HepG2 (cell line): Measurements from ENCODE around the gene C2orf15. TPM values are rescaled to one million over a fixed set of nuclear protein-coding genes. Genes with fewer than 3 reads are reported as not detected.
A peak's percentile ranks its signal among the peaks of the same experiment; 100 is the strongest.

ENCODE experiments used
- AHR ChIP-seq: IDR thresholded peaks from 2 replicates; pipeline ENCODE4 v1.6.1; 2018; ENCODE audit warnings: missing genetic modification reagents, missing compliant biosample characterization
- ATRX ChIP-seq: sonication (generic); formaldehyde crosslinking; IDR thresholded peaks from 2 replicates; pipeline ENCODE4 v1.4.0; 2020; ENCODE audit warnings: missing genetic modification reagents, borderline replicate concordance
- BHLHE40 ChIP-seq: IDR thresholded peaks from 2 replicates; pipeline ENCODE4 v1.6.1; 2011; ENCODE audit warnings: low read length, improper control_type of control experiment
- GABPA ChIP-seq, 2 experiments: IDR thresholded peaks; 2 replicates each; pipeline ENCODE4 v1.6.1; 2011 to 2016; ENCODE audit warnings: low read depth in 2 of 2, low read length in 1 of 2, missing biosample characterization in 1 of 2, missing genetic modification characterization in 1 of 2
- GABPB1 ChIP-seq: IDR thresholded peaks from 2 replicates; pipeline ENCODE4 v1.6.1; 2016; ENCODE audit warnings: mild to moderate bottlenecking, missing genetic modification reagents, moderate library complexity, missing compliant biosample characterization
- NCOA5 ChIP-seq: sonication (generic); formaldehyde crosslinking; IDR thresholded peaks from 2 replicates; pipeline ENCODE4 v1.4.0; 2020; ENCODE audit warnings: missing genetic modification reagents
- RARG ChIP-seq: sonication (generic); formaldehyde crosslinking; IDR thresholded peaks from 2 replicates; pipeline ENCODE4 v1.4.0; 2020; ENCODE audit warnings: low read depth, mild to moderate bottlenecking, missing genetic modification reagents
- STAT5B ChIP-seq: sonication (generic); formaldehyde crosslinking; IDR thresholded peaks from 2 replicates; pipeline ENCODE4 v1.4.0; 2020; ENCODE audit warnings: missing genetic modification reagents
- TEF ChIP-seq: sonication (generic); formaldehyde crosslinking; IDR thresholded peaks from 2 replicates; pipeline ENCODE4 v1.5.0; 2020; ENCODE audit warnings: missing genetic modification reagents
- THAP7 ChIP-seq: sonication (generic); formaldehyde crosslinking; IDR thresholded peaks from 2 replicates; pipeline ENCODE4 v1.8.1; 2023; ENCODE audit warnings: mild to moderate bottlenecking, missing genetic modification reagents
- TSC22D2 ChIP-seq: sonication (generic); formaldehyde crosslinking; IDR thresholded peaks from 2 replicates; pipeline ENCODE4 v1.5.1; 2020; ENCODE audit warnings: missing genetic modification reagents, mild to moderate bottlenecking, borderline replicate concordance
- ZBTB25 ChIP-seq: IDR thresholded peaks from 2 replicates; pipeline ENCODE4 v1.6.1; 2018; ENCODE audit warnings: missing genetic modification reagents
- ZBTB4 ChIP-seq: sonication (generic); formaldehyde crosslinking; IDR thresholded peaks from 2 replicates; pipeline ENCODE4 v1.4.0; 2020; ENCODE audit warnings: missing genetic modification reagents, mild to moderate bottlenecking, borderline replicate concordance
- ZBTB46 ChIP-seq: sonication (generic); formaldehyde crosslinking; IDR thresholded peaks from 2 replicates; pipeline ENCODE4 v1.4.0; 2020; ENCODE audit warnings: mild to moderate bottlenecking, missing genetic modification reagents, borderline replicate concordance
- ZFP82 ChIP-seq: sonication (generic); formaldehyde crosslinking; IDR thresholded peaks from 2 replicates; pipeline ENCODE4 v1.5.1; 2020; ENCODE audit warnings: mild to moderate bottlenecking, missing genetic modification reagents, borderline replicate concordance
- ZNF160 ChIP-seq: sonication (generic); formaldehyde crosslinking; IDR thresholded peaks from 2 replicates; pipeline ENCODE4 v1.8.0; 2022; ENCODE audit warnings: mild to moderate bottlenecking, inconsistent platforms, missing genetic modification reagents
- ZNF205 ChIP-seq: IDR thresholded peaks from 2 replicates; pipeline ENCODE4 v1.6.1; 2018; ENCODE audit warnings: missing biosample characterization, missing genetic modification reagents
- ZNF280B ChIP-seq: sonication (generic); formaldehyde crosslinking; IDR thresholded peaks from 2 replicates; pipeline ENCODE4 v1.5.0; 2020; ENCODE audit warnings: missing genetic modification reagents, mild to moderate bottlenecking, borderline replicate concordance
- ZNF563 ChIP-seq: sonication (generic); formaldehyde crosslinking; IDR thresholded peaks from 2 replicates; pipeline ENCODE4 v1.8.0; 2022; ENCODE audit warnings: mild to moderate bottlenecking, moderate library complexity, missing genetic modification reagents
- ZNF629 ChIP-seq: sonication (generic); formaldehyde crosslinking; conservative IDR thresholded peaks from 2 replicates; pipeline ENCODE4 v1.5.0; 2020; ENCODE audit warnings: missing genetic modification reagents
- ZSCAN12 ChIP-seq: sonication (generic); formaldehyde crosslinking; IDR thresholded peaks from 2 replicates; pipeline ENCODE4 v1.9.0; 2021; ENCODE audit warnings: mild to moderate bottlenecking, missing genetic modification reagents
- polyA plus RNA-seq, 8 experiments: library from polyadenylated mRNA; depleted of rRNA in 3 of 8; stranded (reverse) in 7 of 8; unstranded in 1 of 8; fragments of >200 nt; fragmentation: Illumina TruSeq in 4 of 8; extraction: Trizol in 4 of 8; gene quantifications; 2 replicates each; pipeline versions ENCODE4 v1.2.1 to v1.2.3, GENCODE V29; 2011 to 2016; ENCODE audit warnings: low read depth in 4 of 8, missing spikeins in 1 of 8, mixed read lengths in 1 of 8; ENCODE audit not compliant: insufficient read depth in 1 of 8
- total RNA-seq, 5 experiments: library from RNA; depleted of rRNA; stranded (reverse); fragments of >200 nt; fragmentation: Illumina TruSeq; extraction: Trizol; gene quantifications; 2 replicates each; pipeline ENCODE4 v1.2.3, GENCODE V29; 2016; ENCODE audit warnings: low read depth in 1 of 5

C2orf15 gene
- total and polyA plus RNA-seq, 2 of the 13 experiments (the other 11 are each of a cell fraction or from before 2014, with no cell fraction given), result 5.5 to 8.3 TPM

GRCh38 chr2:99140860-99141109 is 722 bp upstream of the C2orf15 start (continued):
- TF ChIP-seq RARG (CRISPR knock-in tag) (0 out of 2 replicates have a peak, but pooled peaks have one; percentile 8), ZBTB46 (CRISPR knock-in tag) (0 out of 2 replicates have a peak, but pooled peaks have one; percentile 11), ZNF563 (peak; percentile 83; the same call in 1 of the 2 replicates), ZBTB25 (CRISPR knock-in tag) (no peak), ZNF205 (CRISPR knock-in tag) (0 out of 2 replicates have a peak, but pooled peaks have one; percentile 41), GABPA (IDR thresholded peaks at IDR 0.05; ENCODE audit: low read depth, low read length) (peak; percentile 30; the same call in 1 of the 2 replicates), GABPA (CRISPR knock-in tag; IDR thresholded peaks at IDR 0.05; ENCODE audit: low read depth) (0 out of 2 replicates have a peak, but pooled peaks have one; percentile 48), NCOA5 (no peak), ZNF160 (CRISPR knock-in tag) (peak; percentile 59; the same call in 1 of the 2 replicates), ZBTB4 (CRISPR knock-in tag) (0 out of 2 replicates have a peak, but pooled peaks have one; percentile 3), TSC22D2 (CRISPR knock-in tag) (no peak), ZFP82 (CRISPR knock-in tag) (peak; percentile 25; the same call in 1 of the 2 replicates), ZNF280B (CRISPR knock-in tag) (peak; percentile 97), ATRX (no peak), STAT5B (CRISPR knock-in tag) (peak; percentile 35; the same call in 1 of the 2 replicates), ZNF629 (CRISPR knock-in tag) (peak; percentile 40), GABPB1 (CRISPR knock-in tag) (peak; percentile 87), THAP7 (CRISPR knock-in tag) (0 out of 2 replicates have a peak, but pooled peaks have one; percentile 46), BHLHE40 (no peak), AHR (peak; percentile 36; the same call in 1 of the 2 replicates), TEF (CRISPR knock-in tag) (peak; percentile 65; the same call in 1 of the 2 replicates), ZSCAN12 (CRISPR knock-in tag) (peak; percentile 88)
